ENCODE data around the gene EAPP.

DNA sequence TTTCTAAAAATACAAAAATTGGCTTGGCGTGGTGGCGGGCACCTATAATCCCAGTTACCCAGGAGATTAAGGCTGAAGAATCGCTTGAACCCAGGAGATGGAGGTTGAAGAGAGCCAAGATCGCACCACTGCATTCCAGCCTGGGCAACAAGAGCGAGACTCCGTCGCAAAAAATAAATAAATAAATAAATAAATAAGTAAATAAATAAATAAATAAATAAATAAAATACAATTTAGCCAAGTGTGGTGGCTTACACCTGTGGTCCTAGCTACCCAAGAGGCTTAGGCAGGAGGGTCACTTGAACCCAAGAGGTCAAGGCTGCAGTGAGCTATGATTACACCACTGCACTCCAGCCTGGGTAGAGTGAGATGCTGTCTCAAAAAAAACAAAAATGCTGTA is 51.0 kb downstream of the EAPP start:
- TF ChIP-seq, protein P1, sequence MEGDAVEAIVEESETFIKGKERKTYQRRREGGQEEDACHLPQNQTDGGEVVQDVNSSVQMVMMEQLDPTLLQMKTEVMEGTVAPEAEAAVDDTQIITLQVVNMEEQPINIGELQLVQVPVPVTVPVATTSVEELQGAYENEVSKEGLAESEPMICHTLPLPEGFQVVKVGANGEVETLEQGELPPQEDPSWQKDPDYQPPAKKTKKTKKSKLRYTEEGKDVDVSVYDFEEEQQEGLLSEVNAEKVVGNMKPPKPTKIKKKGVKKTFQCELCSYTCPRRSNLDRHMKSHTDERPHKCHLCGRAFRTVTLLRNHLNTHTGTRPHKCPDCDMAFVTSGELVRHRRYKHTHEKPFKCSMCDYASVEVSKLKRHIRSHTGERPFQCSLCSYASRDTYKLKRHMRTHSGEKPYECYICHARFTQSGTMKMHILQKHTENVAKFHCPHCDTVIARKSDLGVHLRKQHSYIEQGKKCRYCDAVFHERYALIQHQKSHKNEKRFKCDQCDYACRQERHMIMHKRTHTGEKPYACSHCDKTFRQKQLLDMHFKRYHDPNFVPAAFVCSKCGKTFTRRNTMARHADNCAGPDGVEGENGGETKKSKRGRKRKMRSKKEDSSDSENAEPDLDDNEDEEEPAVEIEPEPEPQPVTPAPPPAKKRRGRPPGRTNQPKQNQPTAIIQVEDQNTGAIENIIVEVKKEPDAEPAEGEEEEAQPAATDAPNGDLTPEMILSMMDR (IDR thresholded peaks at IDR 0.05), result no peak
- no peak for TF ChIP-seq POLR2A (IDR thresholded peaks at IDR 0.05)
